GM15510 (cell line): ENCODE results near the gene RASA2.

ENCODE experiments used
- POLR2A ChIP-seq: IDR thresholded peaks from 3 replicates; pipeline ENCODE4 v1.6.1; 2011; ENCODE audit warnings: borderline replicate concordance; ENCODE audit not compliant: insufficient read length; ENCODE audit errors: extremely low read depth

RASA2 gene

DNA sequence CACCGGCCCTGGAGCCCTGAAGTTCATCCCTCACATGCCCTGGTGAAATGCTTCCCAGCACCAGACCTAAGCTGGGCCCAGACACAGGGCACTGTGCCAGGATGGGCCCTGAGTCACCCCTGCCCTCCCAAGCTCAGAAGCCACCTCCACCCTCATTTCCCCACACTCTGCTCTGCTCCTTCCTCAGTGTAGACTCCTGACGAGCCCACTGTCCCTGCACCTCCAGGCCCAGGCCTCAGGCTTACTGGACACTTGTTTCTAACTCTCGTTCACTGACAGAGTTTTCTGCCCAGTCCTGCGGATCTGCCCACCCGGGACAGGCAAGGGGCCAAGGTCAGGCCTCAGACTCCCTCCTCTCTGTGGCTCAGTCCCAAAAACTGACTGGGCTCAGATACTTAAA lies 138.7 kb downstream of the RASA2 start:
- no peak for TF ChIP-seq POLR2A

GRCh38 chr3:141629976-141630375 lies 143.1 kb downstream of the RASA2 start:
- TF ChIP-seq POLR2A, result no peak

GRCh38 chr3:141632779-141633374 lies 146.1 kb downstream of the RASA2 start:
- no peak for TF ChIP-seq POLR2A

- no peak for TF ChIP-seq POLR2A
Observed at GRCh38 chr3:141642215-141642614, 155.4 kb downstream of the RASA2 start.

- TF ChIP-seq POLR2A, result no peak
Observed at GRCh38 chr3:141643391-141643790, 156.6 kb downstream of the RASA2 start.

DNA sequence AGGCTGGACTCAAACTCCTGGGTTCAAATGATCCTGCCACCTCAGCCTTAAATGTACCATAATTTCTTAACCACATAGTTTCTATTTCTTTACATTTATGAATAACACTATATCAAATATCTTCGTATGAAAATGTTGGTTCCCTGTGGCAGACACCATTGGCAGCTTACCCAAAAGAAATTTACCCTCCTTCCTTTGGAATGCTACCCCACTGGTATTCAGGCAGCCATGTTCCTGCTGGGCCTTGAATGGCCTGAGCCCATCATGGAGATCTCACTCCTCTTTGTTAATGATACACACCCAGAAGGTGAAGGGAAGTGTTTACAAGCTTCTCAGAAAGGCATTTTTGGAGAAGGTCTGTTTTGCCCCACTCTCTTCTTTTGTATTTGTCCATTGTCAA lies 157.0 kb downstream of the RASA2 start:
- no peak for TF ChIP-seq POLR2A

DNA sequence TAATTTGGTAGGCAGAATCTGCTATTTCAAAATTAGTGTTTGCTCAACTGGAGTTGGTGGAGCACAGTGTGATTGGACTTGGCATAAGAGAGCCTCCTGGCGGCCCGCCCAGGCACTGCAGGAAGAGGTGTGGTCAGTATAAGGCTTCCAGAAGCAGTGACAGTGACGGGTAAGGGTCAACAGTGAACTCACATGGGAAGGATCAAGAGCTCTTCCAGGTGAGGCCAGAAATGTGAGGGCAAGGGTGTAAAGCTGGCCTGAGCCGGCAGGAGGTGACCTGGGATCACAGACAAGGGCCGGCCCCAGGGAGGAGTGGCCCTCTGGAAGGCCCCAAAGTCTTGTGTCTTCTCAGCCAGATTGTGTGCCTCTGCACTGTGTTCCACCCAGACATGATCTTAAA lies 158.1 kb downstream of the RASA2 start:
- no peak for TF ChIP-seq POLR2A

- TF ChIP-seq POLR2A, result no peak
Observed at GRCh38 chr3:141646760-141647561, 160.1 kb downstream of the RASA2 start.

DNA sequence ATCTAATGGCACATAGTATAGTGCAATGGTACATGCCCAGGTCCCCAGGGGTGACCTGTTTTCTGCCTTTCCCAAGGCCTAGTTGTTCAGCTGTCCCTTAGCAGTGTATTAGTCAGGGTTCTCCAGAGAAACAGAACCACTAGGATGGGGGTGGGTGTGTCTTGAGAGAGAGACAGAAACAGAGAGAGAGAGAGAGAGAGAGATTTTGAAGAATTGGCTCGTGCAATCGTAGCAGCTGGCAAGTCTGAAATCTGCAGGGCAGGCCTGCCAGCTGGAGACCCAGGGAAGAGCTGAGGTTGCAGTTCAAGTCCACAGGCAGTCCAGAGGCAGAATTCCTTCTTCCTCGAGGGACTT lies 160.7 kb downstream of the RASA2 start:
- no peak for TF ChIP-seq POLR2A

DNA sequence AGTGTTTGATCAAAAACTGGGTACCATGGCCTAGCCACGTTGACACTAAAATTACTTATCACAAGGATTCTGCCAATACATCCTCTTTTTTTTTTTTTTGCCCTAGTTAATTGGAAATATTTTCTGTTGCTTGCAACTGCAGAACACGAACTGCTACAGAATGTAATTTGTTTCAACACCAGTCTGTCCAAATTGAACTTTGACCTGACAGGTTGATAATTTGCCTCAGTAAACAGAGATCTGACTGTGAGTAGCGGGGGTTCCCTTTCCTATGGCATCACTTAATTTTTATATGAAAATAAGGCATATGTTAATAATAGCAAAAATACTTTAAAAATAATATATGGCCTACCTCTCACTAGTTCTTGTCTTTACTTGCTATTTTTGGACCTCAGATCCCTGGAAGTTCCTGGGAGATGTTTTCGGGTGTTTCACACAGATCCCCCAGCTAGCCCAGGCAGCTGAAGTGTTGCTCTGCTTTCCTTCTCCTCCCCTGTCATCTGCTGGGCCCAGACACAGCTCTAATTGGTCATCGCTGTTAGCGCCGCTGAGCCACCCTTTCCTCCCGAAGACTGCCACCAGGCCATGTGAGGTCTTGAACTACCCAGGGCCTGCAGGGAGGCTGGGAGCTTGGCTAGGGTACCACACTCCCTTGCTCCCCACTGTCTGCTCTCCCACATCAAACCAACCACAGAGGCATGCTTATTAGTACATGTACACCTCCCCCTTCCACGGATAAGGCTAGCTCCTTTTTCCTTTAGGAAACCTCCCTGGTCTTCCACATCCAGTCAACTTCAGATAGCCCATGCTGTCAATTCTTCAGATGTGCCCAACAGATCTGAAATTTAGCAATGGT lies 161.5 kb downstream of the RASA2 start:
- TF ChIP-seq POLR2A, result no peak

DNA sequence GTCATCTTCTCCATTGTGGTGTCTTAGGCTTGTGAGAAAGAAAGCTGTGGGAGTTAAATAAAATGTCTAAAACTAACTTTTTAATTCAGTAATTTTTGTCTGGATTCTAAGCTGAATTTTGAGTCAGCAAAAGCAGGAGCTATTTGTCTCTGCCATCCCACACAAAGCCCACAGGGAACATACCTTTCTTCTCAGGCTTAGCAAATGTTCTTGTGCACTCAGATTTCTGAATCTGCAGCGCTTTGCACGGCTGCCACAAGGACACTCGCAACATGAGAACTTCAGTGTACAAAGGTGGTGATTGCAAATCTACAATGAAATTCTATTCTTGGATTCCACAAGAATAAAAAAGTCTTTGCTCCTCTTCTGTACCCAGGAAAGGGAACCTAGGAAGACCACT lies 163.0 kb downstream of the RASA2 start:
- no peak for TF ChIP-seq POLR2A

- TF ChIP-seq POLR2A, result no peak
Observed at GRCh38 chr3:141650783-141651182, 164.0 kb downstream of the RASA2 start.

- TF ChIP-seq POLR2A, result no peak
Observed at GRCh38 chr3:141651409-141651808, 164.6 kb downstream of the RASA2 start.

GRCh38 chr3:141652349-141652748 lies 165.5 kb downstream of the RASA2 start:
- no peak for TF ChIP-seq POLR2A

DNA sequence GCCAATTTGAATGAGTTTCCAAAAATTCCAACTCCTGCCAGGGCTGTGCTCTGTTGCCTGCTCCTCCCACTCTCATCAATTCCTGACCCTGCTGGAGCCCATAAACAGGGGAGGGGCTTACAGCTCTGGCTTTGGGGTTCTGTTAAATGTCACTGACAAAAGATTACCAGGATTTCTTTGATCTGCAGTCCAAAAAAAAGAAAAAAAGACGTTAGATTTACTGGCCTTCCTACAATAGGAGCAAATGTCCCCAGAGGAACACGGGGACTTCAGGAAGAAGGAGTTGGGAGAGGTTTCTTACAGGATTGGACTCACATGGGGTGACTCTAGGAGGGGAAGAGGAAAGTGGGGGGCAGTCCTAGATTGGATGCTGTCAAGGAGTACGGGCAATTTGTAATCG lies 167.0 kb downstream of the RASA2 start:
- no peak for TF ChIP-seq POLR2A
